ENCODE measurements around the gene SPATA20. TPM values are rescaled to one million over a fixed set of nuclear protein-coding genes. Genes with fewer than 3 reads are reported as not detected.

Gene SPATA20
- total and polyA plus RNA-seq, 2 of the 4 experiments (the other 2 are of a cell fraction), result 17.0 to 35.0 TPM

- Histone ChIP-seq H3K56ac (ENCODE audit: extremely low read depth, insufficient read depth, low read length) (no peak overlapping the region), H3K18ac (ENCODE audit: low read depth, low read length) (no peak overlapping the region), H3K9me1 (ENCODE audit: insufficient read depth, low read length) (no peaks in the 10 kb centered on the region), H3K14ac (replicated peaks; ENCODE audit: low read depth, low read length) (no peak overlapping the region), H4K5ac (ENCODE audit: low read depth, low read length) (no peak overlapping the region), H2BK20ac (ENCODE audit: low read depth, low read length) (no peak overlapping the region), H2AK9ac (replicated peaks; ENCODE audit: low read depth, low read length, poor library complexity) (no peak overlapping the region), H3K27ac (ENCODE audit: insufficient read depth, low read length) (no peak overlapping the region), H4K20me1 (ENCODE audit: insufficient read depth, low read length) (no peaks in the 10 kb centered on the region), H3K4me3 (ENCODE audit: insufficient read depth, low read depth, low read length) (no peak overlapping the region), H3K9me3 (ENCODE audit: control insufficient read depth, insufficient read depth, low read length) (no peaks in the 10 kb centered on the region), H3K4me2 (ENCODE audit: low read depth, low read length) (no peak overlapping the region), H3K9ac (ENCODE audit: low read depth, low read length) (no peak overlapping the region), H2BK15ac (ENCODE audit: low read depth, low read length) (no peak overlapping the region), H3K23ac (ENCODE audit: low read depth, low read length) (no peak overlapping the region), H2BK120ac (ENCODE audit: low read depth, low read length) (no peak overlapping the region), H3K4ac (ENCODE audit: low read depth, low read length) (no peak overlapping the region), H4K91ac (ENCODE audit: insufficient read depth, low read depth, low read length) (no peak overlapping the region), H2AFZ (replicated peaks; ENCODE audit: low read length, poor library complexity) (peak overlapping the region; percentile 17), H3K79me1 (ENCODE audit: low read depth in 1 of 2, low read length in 2 of 2) (no peaks in the 10 kb centered on the region), H3K4me1 (ENCODE audit: control insufficient read depth, insufficient read depth, low read length) (peaks cover under 1% of the 10 kb centered on the region; the same call in 1 of the 2 replicates), H4K8ac (ENCODE audit: low read depth in 2 of 2, low read length in 2 of 2) (no peak overlapping the region), H2AK5ac (ENCODE audit: low read depth, low read length) (no peak overlapping the region), H2BK5ac (ENCODE audit: low read depth, low read length, poor library complexity, severe bottlenecking) (no peak overlapping the region), H3K36me3 (ENCODE audit: control insufficient read depth, insufficient read depth, low read length) (no peaks in the 10 kb centered on the region), H3K27me3 (ENCODE audit: control insufficient read depth, insufficient read depth, low read length) (peaks cover 75% of the 10 kb centered on the region)
- dilution Hi-C loops (cut with HindIII; ENCODE audit: low sequenced_read_pairs, unreplicated experiment) (no loop called here), in situ Hi-C loops (cut with MboI; ENCODE audit: low sequenced_read_pairs) (no loop called here), intact Hi-C loops (cut with micrococcal nuclease) (no loop called here)
- no peak for DNase-seq
- POLR2A ChIA-PET (ENCODE audit: unreplicated experiment), result no interaction called here
- 52% methylated on average over 4 of the region's 7 CpGs; no CpG with 5 or more reads in 1 of the 2 experiments for WGBS, 2 experiments (ENCODE audit: extremely low coverage in 2 of 2, insufficient read length in 1 of 2)
- no peak for ATAC-seq (ENCODE audit: low read depth)
- BruUV-seq (replicated peaks), result no TSS peak
- no peak for TF ChIP-seq FOS (IDR thresholded peaks at IDR 0.05; ENCODE audit: low read depth, low read length)
- TF ChIP-seq RFX5 (IDR thresholded peaks at IDR 0.05; ENCODE audit: low read depth, low read length), result no peak
- no peak for TF ChIP-seq POLR2A (IDR thresholded peaks at IDR 0.05; ENCODE audit: low read depth, low read length)
- no peak for TF ChIP-seq BHLHE40 (IDR thresholded peaks at IDR 0.05; ENCODE audit: low read depth, low read length)
- no peak for TF ChIP-seq NFE2L2 (IDR thresholded peaks at IDR 0.05; ENCODE audit: low read depth, low read length)
- no peak for TF ChIP-seq MAZ (IDR thresholded peaks at IDR 0.05; ENCODE audit: borderline replicate concordance, low read depth, low read length)
- no peak for TF ChIP-seq RCOR1 (IDR thresholded peaks at IDR 0.05; ENCODE audit: insufficient replicate concordance, low read length)
- TF ChIP-seq MXI1 (IDR thresholded peaks at IDR 0.05; ENCODE audit: borderline replicate concordance, low read depth, low read length), result no peak
- TF ChIP-seq CHD1 (IDR thresholded peaks at IDR 0.05; ENCODE audit: low read depth, low read length), result no peak
- TF ChIP-seq USF2 (IDR thresholded peaks at IDR 0.05; ENCODE audit: low read depth, low read length), result no peak
- no peak for TF ChIP-seq MAFK (IDR thresholded peaks at IDR 0.05; ENCODE audit: low read depth, low read length)
- no peak for TF ChIP-seq CEBPB (IDR thresholded peaks at IDR 0.05; ENCODE audit: low read depth, low read length)
- TF ChIP-seq SMC3 (IDR thresholded peaks at IDR 0.05; ENCODE audit: low read depth, low read length), result no peak
- no peak for TF ChIP-seq ELK1 (IDR thresholded peaks at IDR 0.05; ENCODE audit: borderline replicate concordance, low read depth, low read length)
- TF ChIP-seq CTCF (conservative IDR thresholded peaks at IDR 0.05; ENCODE audit: low read depth, low read length), result no peak
- no peak for TF ChIP-seq RAD21 (IDR thresholded peaks at IDR 0.05; ENCODE audit: low read length)
- CTCF ChIA-PET, result no interaction called here
Observed at GRCh38 chr17:50583641-50584040, 36.7 kb downstream of the SPATA20 start.
